ENCODE results near the gene COMMD9.
"Not testable (repeated sequence)": the region's sequence is repeated elsewhere in the genome, so short reads cannot be mapped to it uniquely, and the experiment has no call there.

Gene COMMD9

GRCh38 chr11:36289226-36289852 is at the start of gene COMMD9:
COMMD9 (minus strand) TSS chr11:36289424; CDS start chr11:36289412, 12 bp downstream.
- peak; percentile 93 for DNase-seq

DNA sequence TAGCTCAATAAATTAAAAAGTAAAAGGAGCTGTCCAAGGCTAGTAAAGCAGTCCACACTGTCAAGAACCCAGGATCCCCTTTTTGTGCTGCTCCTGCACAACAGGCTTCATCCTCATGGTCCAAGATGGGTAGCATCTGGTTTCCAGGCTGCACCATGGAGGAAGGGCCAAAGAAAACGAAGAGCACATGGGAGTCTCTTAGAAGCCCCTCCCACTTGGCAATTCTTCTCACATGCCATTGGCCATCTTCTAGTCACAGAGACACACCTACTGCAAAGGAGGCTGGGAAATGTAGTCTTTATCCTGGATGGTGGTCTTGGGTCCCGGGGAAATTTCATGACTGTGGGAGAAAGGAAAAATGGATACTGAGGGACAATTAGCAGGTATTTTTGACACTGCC is 44.7 kb upstream of the COMMD9 start:
- DNase-seq: peak; percentile 30

- DNase-seq: peak; percentile 21
Measured at GRCh38 chr11:36333468-36333867, 44.2 kb upstream of the COMMD9 start.

DNA sequence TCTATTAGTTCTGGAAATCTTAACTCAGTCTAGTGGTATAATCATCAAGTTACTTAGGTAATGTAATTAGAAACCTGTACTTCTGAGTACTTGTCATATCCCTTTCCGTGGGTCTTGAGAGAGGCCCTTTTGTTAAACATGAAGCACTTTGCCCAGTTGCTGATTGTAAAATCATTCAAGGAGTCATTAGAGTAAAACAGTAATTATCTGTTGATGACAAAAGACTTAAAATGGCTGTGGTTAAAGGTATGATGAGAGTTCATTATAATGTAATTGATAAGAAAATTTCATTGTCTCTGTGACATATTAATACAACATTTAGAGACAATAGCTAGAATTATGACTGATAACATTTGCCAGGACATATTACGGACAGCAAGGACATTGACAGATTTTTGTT is 41.2 kb upstream of the COMMD9 start:
- no peak for DNase-seq

GRCh38 chr11:36328966-36329673 is 39.9 kb upstream of the COMMD9 start:
- no peak for DNase-seq

DNA sequence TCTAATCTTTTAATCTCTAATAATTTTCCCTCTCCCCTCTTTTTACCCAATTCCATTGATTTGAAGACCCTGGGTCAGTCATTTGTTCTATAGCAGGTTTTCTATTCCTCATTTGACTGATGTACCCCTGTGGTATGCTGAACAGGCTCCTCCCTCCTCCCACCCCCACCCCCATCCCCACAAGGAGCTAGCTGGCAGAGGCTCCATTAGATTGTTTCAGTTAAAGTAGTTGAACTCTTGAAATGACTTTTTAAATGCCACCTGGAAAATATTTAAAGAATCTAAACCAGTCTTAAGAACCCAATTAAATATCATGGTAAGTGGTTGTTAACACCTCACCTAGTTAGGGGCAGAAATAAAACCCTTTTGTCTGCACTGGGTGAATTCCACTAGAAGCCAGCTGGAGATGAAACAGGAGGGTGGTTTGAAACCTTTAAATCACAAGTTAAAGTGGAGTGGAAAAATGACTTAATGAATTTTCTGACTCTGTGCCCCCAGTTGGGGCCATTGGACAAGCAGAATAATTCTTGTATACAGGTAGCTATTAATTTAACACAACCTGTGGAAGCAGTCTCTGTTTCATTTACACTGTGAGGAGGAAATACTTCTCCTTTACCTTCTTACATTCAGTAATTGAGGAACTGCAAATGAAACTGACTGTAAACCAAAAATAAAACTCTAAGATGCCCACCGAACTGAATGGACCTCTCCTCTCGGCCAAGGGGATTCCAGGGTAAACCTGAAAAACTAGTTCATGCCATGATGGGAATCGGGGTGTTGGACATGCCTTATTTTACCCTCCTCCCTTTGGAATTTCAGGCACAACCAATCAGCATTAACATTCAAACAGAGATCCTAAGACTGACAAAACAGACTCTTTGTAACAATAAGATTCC is 37.5 kb upstream of the COMMD9 start:
- DNase-seq: no peak

DNA sequence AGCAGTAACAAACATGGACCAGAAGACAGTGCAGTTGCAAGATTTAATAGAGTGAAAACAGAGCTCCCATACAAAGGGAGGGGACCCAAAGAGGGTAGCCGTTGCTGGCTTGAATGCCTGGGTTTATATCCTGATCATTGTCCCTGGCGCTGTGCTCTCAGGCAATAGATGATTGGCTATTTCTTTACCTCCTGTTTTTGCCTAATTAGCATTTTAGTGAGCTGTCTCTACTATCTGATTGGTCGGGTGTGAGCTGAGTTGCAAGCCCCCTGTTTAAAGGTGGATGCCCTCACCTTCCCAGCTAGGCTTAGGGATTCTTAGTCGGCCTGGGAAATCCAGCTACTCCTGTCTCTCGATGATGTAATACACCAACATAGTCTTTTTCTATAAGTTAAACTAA is 36.2 kb upstream of the COMMD9 start:
- DNase-seq: not testable (repeated sequence)

DNA sequence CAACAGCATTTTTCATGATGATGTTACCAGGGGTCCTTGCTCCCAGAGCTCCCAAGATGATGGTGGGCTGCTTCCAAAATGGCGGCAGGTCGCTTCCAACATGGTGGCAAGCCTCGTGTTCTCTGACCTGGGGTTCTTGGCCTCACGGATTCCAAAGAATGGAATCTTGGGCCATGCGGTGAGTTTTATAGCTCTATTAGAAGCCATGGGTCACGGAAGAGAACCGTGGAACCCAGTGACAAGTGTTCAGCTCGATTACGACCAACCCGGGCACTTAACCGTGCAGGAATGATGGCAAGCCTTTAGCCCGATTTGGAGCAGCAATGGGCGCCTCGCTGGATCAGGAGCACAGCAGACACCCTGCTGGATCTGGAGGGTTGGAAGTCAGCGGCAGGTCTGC is 35.7 kb upstream of the COMMD9 start:
- DNase-seq: not testable (repeated sequence)

GRCh38 chr11:36317992-36318391 is 28.8 kb upstream of the COMMD9 start:
- no peak for DNase-seq

DNA sequence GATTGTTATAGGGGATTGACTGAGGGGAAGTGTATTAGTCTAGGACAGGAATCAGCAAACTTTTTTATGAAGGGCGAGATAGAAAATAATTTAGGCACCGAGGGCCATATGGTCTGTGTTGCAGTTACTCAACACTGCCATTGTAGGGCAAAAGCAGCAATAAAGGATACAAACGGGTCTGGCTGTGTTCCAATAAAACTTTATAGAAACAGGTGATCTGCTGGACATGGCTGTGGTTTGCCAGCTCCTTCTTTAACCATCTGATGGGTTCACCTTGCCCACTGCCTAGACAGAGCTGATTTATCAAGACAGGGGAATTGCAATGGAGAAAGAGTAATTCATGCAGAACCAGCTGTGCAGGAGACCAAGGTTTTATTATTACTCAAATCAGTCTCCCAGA is 26.8 kb upstream of the COMMD9 start:
- no peak for DNase-seq

- DNase-seq: no peak
Measured at GRCh38 chr11:36314434-36314767, 25.2 kb upstream of the COMMD9 start.

GRCh38 chr11:36313750-36314433 is 24.7 kb upstream of the COMMD9 start:
- peak; percentile 11 for DNase-seq

- DNase-seq: peak; percentile 72
Measured at GRCh38 chr11:36312611-36313472, 23.6 kb upstream of the COMMD9 start.

GRCh38 chr11:36311926-36312595 is 22.8 kb upstream of the COMMD9 start:
- no peak for DNase-seq

DNA sequence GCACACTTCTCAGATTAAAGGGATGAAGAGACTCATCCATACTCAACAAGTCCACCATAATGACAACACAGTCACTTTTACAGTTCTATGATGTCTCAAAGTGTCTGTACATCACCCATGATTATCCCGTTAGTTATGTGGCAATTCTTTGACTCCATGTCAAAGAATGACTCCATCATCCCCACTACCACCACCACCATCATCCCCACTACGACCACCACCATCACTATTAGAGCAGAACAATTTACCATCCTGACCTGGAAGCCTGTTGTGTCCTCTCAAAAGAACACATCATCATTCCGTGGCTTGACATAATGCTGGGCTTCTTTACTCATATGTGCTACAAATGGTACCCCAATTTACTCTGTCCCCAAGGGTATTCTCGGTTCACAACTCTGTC is 20.6 kb upstream of the COMMD9 start:
- no peak for DNase-seq

DNA sequence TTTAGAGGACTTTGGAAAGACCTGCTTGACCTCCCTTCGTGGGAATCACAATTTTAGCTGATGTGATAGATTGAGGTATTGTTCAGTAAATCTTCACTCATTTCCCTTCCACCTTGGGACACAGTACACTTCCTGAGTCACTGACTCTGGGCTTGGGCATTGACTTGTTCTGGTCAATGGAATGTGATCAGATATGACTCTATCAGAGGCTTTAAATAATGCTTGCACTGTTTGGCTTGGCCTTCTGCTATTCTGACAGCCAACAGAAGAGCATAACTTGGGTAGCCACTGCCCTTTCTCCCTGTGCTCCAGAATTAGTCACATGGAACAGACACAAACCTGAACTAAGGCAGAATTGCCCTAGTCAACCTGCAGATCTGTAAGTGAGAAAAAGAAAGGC is 19.4 kb upstream of the COMMD9 start:
- no peak for DNase-seq

DNA sequence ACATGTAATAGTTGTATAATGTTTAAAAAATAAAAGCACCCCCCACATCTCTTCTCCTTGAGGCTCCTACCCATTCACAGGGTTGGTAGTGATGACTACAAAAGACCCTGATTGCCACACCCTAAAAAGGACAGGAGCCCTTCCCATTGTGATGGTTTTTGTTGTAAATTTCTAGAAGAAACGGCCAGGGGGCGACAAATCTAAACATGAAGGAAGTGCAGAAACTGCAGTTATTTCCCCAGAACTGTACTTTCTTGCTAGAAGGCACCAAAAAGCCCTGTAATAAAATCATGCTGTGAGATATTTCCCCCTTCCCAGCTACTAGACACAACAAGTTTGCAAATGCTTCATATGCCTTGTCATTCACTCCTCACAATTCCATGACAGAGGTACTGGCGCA is 17.7 kb upstream of the COMMD9 start:
- DNase-seq: peak; percentile 40

DNA sequence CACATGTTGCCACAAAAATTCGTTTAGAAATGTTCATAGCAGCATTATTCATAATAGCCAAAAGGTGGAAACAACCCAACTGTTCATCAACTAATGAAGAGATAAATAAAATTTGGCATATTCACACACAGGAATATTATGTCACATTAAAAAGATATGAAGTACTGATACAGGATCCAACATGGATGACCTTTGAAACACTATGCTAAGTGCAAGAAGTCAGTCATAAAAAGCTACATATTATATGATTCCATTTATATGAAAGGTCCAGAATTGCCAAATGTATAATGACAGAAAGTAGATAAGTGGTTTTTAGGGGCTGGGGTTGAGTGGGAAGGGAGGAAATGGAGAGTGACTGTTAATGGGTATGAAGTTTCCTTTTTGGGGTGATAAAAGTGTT is 15.8 kb upstream of the COMMD9 start:
- no peak for DNase-seq

GRCh38 chr11:36304351-36304750 is 15.1 kb upstream of the COMMD9 start:
- peak; percentile 59 for DNase-seq

DNA sequence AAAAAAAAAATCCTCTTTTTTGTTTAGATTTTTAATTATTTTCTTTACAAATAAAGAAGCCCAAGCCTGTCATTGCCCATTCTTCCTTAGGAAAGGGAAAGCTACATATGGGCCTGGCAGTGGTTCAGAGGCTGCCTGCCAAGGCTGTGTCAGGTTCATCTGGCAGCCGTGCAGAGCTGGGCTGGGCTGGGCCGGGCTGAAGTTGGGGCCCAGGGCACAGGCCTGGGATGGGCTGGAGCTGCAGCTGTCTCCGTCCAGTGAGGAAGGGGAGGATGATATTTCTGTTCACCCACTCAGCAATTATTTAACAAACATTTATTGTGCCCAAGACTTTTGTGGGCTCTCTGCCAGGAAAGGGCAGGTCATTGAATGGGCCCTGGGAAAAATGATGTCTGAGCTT is 11.4 kb upstream of the COMMD9 start:
- DNase-seq: no peak

- peak; percentile 74 for DNase-seq
Measured at GRCh38 chr11:36296884-36297543, 7.8 kb upstream of the COMMD9 start.
